ENCODE results near the gene CLCA4. TPM values are rescaled to one million over a fixed set of nuclear protein-coding genes. Genes with fewer than 3 reads are reported as not detected.

Gene CLCA4
- total and polyA plus RNA-seq, 9 of the 15 experiments (the other 6 are each of a cell fraction or from before 2014, with no cell fraction given), result not detected

DNA sequence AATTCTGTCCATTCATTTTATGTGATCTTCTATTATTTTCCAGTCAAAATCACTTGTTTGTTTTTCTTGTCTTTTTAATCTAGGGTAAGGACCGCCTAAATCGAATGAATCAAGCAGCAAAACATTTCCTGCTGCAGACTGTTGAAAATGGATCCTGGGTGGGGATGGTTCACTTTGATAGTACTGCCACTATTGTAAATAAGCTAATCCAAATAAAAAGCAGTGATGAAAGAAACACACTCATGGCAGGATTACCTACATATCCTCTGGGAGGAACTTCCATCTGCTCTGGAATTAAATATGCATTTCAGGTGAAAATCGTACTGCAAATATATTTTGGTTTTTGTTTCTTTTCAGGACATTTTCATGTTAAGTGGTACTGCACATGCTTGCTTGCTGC lies 20.5 kb downstream of the CLCA4 start:
- DNase-seq (ENCODE audit: extremely low read depth in 1 of 4, low spot score in 3 of 4) (no peak), ATAC-seq (no peak), FAIRE-seq (no peak)
- ChIA-PET CTCF (ENCODE audit: low intra/inter-chr PET ratio) (no interaction called here), POLR2A (no interaction called here)
- Histone ChIP-seq H3K79me2 (ENCODE audit: control insufficient read depth, insufficient read depth, low read length) (no peaks in the 10 kb centered on the region), H3K9ac (ENCODE audit: insufficient read depth in 1 of 2, low read depth in 2 of 2, low read length in 2 of 2) (no peak overlapping the region), H4K20me1 (replicated peaks; ENCODE audit: control insufficient read depth, insufficient read depth, low read length) (no peaks in the 10 kb centered on the region), H3K9me1 (ENCODE audit: control insufficient read depth, insufficient read depth, low read length) (no peaks in the 10 kb centered on the region), H3K27ac (ENCODE audit: extremely low read depth, low read depth, low read length) (no peak overlapping the region), H2AFZ (ENCODE audit: low read depth, low read length) (no peak overlapping the region), H3K9me3 (replicated peaks; ENCODE audit: control insufficient read depth, insufficient read depth, low read depth, low read length) (no peaks in the 10 kb centered on the region), H3K27me3 (ENCODE audit: control insufficient read depth in 2 of 2, insufficient read depth in 2 of 2, low read length in 2 of 2) (no peaks in the 10 kb centered on the region), H3K4me3 (no peak overlapping the region), H3K4me2 (ENCODE audit: insufficient read depth, low read length) (no peak overlapping the region), H3K4me1 (replicated peaks in 1 of 2; ENCODE audit: control insufficient read depth in 2 of 2, insufficient read depth in 2 of 2, low read length in 2 of 2) (no peaks in the 10 kb centered on the region), H3K36me3 (ENCODE audit: control insufficient read depth, insufficient read depth, low read length) (no peaks in the 10 kb centered on the region)
- intact Hi-C loops (cut with micrococcal nuclease) (no loop called here), in situ Hi-C loops (cut with MboI) (no loop called here)
- 0% methylated on average over 3 of the region's 3 CpGs for WGBS (ENCODE audit: insufficient coverage, low coverage, missing lambda C conversion rate)
- TF ChIP-seq TBL1XR1 (IDR thresholded peaks at IDR 0.05; ENCODE audit: low read length in 2 of 2), result no peak
- TF ChIP-seq, protein P1, sequence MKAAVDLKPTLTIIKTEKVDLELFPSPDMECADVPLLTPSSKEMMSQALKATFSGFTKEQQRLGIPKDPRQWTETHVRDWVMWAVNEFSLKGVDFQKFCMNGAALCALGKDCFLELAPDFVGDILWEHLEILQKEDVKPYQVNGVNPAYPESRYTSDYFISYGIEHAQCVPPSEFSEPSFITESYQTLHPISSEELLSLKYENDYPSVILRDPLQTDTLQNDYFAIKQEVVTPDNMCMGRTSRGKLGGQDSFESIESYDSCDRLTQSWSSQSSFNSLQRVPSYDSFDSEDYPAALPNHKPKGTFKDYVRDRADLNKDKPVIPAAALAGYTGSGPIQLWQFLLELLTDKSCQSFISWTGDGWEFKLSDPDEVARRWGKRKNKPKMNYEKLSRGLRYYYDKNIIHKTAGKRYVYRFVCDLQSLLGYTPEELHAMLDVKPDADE (conservative IDR thresholded peaks at IDR 0.05; ENCODE audit: control insufficient read depth, low read depth, low read length), result no peak
- no peak for TF ChIP-seq ZBED1 (IDR thresholded peaks at IDR 0.05)
- TF ChIP-seq GATA2 (CRISPR knock-in tag; IDR thresholded peaks at IDR 0.05), result no peak
- no peak for TF ChIP-seq TOE1 (IDR thresholded peaks at IDR 0.05; ENCODE audit: borderline replicate concordance)
- TF ChIP-seq TOE1 (CRISPR knock-in tag; IDR thresholded peaks at IDR 0.05; ENCODE audit: borderline replicate concordance, low read depth), result no peak
- no peak for TF ChIP-seq HMG20B (CRISPR knock-in tag; IDR thresholded peaks at IDR 0.05)
- TF ChIP-seq STAG1 (CRISPR knock-in tag; IDR thresholded peaks at IDR 0.05; ENCODE audit: borderline replicate concordance), result no peak
- no peak for TF ChIP-seq PYGO2 (tag; IDR thresholded peaks at IDR 0.05)
- no peak for TF ChIP-seq ZNF79 (CRISPR knock-in tag; IDR thresholded peaks at IDR 0.05; ENCODE audit: low read depth)
- TF ChIP-seq CCNT2 (IDR thresholded peaks at IDR 0.05; ENCODE audit: borderline replicate concordance, extremely low read depth, insufficient read length, low read depth, low read length), result no peak
- TF ChIP-seq U2AF1 (optimal IDR thresholded peaks at IDR 0.05; ENCODE audit: low read depth, low read length), result no peak
- no TSS peak for BruUV-seq (replicated peaks)

All from K562 (cell line).